Liver (tissue), 9 donors: Measurements from ENCODE around the gene ISCA2. TPM values are rescaled to one million over a fixed set of nuclear protein-coding genes. Genes with fewer than 3 reads are reported as not detected.

Experiments used
- DNase-seq: peaks from one replicate; pipeline ENCODE4 v3.0.0-alpha.2; 2017; ENCODE audit warnings: low spot score
- H3K27ac ChIP-seq, 2 donors: one replicate each; pipeline ENCODE4 v1.7.0; 2013; ENCODE audit warnings: inconsistent platforms in 2 of 2, low read length in 2 of 2, control low read depth in 1 of 2, low read depth in 1 of 2, mild to moderate bottlenecking in 1 of 2
- H3K27me3 ChIP-seq, 4 donors: one replicate each; pipeline versions ENCODE4 v1.6.1 to v1.7.0; 2013; ENCODE audit warnings: low read length in 3 of 4, inconsistent platforms in 1 of 4, mild to moderate bottlenecking in 1 of 4, moderate library complexity in 1 of 4; ENCODE audit not compliant: control insufficient read depth in 4 of 4, insufficient read depth in 4 of 4
- H3K36me3 ChIP-seq, 4 donors: one replicate each; pipeline versions ENCODE4 v1.6.1 to v1.7.0; 2013; ENCODE audit warnings: low read length in 3 of 4, mild to moderate bottlenecking in 3 of 4, low read depth in 1 of 4, moderate library complexity in 1 of 4; ENCODE audit not compliant: control insufficient read depth in 4 of 4, insufficient read depth in 3 of 4
- H3K4me1 ChIP-seq, 4 donors: one replicate each; pipeline versions ENCODE4 v1.6.1 to v1.7.0; 2013; ENCODE audit warnings: low read length in 3 of 4, mild to moderate bottlenecking in 3 of 4, moderate library complexity in 1 of 4; ENCODE audit not compliant: control insufficient read depth in 4 of 4, insufficient read depth in 4 of 4
- H3K4me3 ChIP-seq, 3 donors: one replicate each; pipeline versions ENCODE4 v1.6.1 to v1.7.0; 2013; ENCODE audit warnings: low read length in 3 of 3, control low read depth in 1 of 3, low read depth in 1 of 3, mild to moderate bottlenecking in 1 of 3
- H3K9ac ChIP-seq, 2 donors: one replicate each; pipeline ENCODE4 v1.7.0; 2013; ENCODE audit warnings: low read length in 2 of 2, mild to moderate bottlenecking in 2 of 2, moderate library complexity in 2 of 2, control low read depth in 1 of 2, low read depth in 1 of 2
- H3K9me3 ChIP-seq, 4 donors: one replicate each; pipeline versions ENCODE4 v1.6.1 to v1.7.0; 2013; ENCODE audit warnings: low read length in 3 of 4; ENCODE audit not compliant: control insufficient read depth in 4 of 4
- EGR1 ChIP-seq, 2 donors: IDR thresholded peaks; 2 replicates each; pipeline ENCODE4 v1.6.1; 2016 to 2018; ENCODE audit warnings: antibody characterized with exemption in 2 of 2, low read depth in 2 of 2
- FOXA1 ChIP-seq: IDR thresholded peaks from 2 replicates; pipeline ENCODE4 v1.6.1; 2016; ENCODE audit warnings: antibody characterized with exemption
- FOXA2 ChIP-seq: IDR thresholded peaks from 2 replicates; pipeline ENCODE4 v1.6.1; 2016; ENCODE audit warnings: antibody characterized with exemption
- GABPA ChIP-seq, 2 donors: IDR thresholded peaks in 1 of 2; conservative IDR thresholded peaks in 1 of 2; 2 replicates each; pipeline ENCODE4 v1.6.1; 2016; ENCODE audit warnings: antibody characterized with exemption in 2 of 2, mild to moderate bottlenecking in 1 of 2, moderate library complexity in 1 of 2
- HNF4G ChIP-seq: IDR thresholded peaks from 2 replicates; pipeline ENCODE4 v1.6.1; 2016; ENCODE audit warnings: antibody characterized with exemption
- NR2F2 ChIP-seq: IDR thresholded peaks from 2 replicates; pipeline ENCODE4 v1.6.1; 2016; ENCODE audit warnings: antibody characterized with exemption
- RAD21 ChIP-seq, 2 donors: IDR thresholded peaks; 2 replicates each; pipeline ENCODE4 v1.6.1; 2016; ENCODE audit warnings: antibody characterized with exemption in 2 of 2, mild to moderate bottlenecking in 2 of 2
- RXRA ChIP-seq, 2 donors: IDR thresholded peaks; 2 replicates each; pipeline ENCODE4 v1.6.1; 2017 to 2018; ENCODE audit warnings: antibody characterized with exemption in 2 of 2, mild to moderate bottlenecking in 1 of 2
- SP1 ChIP-seq: IDR thresholded peaks from 2 replicates; pipeline ENCODE4 v1.6.1; 2018; ENCODE audit warnings: antibody characterized with exemption, mild to moderate bottlenecking
- TAF1 ChIP-seq: conservative IDR thresholded peaks from 2 replicates; pipeline ENCODE4 v1.6.1; 2016; ENCODE audit warnings: antibody characterized with exemption, mild to moderate bottlenecking
- YY1 ChIP-seq: IDR thresholded peaks from 2 replicates; pipeline ENCODE4 v1.6.1; 2016; ENCODE audit warnings: antibody characterized with exemption, mild to moderate bottlenecking
- WGBS: extraction: QIAGEN DNeasy Blood & Tissue Kit; methylation state at CpG from one replicate; pipeline ENCODE4 v1.1.7; 2013; 5-methylcytosine and 5-hydroxymethylcytosine counted together
- polyA plus RNA-seq, 2 donors: library from polyadenylated mRNA; stranded (reverse) in 1 of 2; unstranded in 1 of 2; fragments of 200-250 nt in 1 of 2; fragments of >200 nt in 1 of 2; fragmentation: Nextera tagmentation in 1 of 2; extraction: Ambion mirVana in 1 of 2; gene quantifications; one replicate each; pipeline versions ENCODE4 v1.2.1 to v1.2.3, GENCODE V29; 2013 to 2015
- total RNA-seq, 2 donors: library from RNA; depleted of rRNA; stranded (reverse); fragments of >200 nt; gene quantifications; one replicate each; pipeline ENCODE4 v1.2.3, GENCODE V29; 2014
- TF ChIP-seq, protein P1 (sequence below): IDR thresholded peaks from 2 replicates; pipeline ENCODE4 v1.6.1; 2016; ENCODE audit warnings: antibody characterized with exemption, mild to moderate bottlenecking
- TF ChIP-seq, protein P2 (sequence below): IDR thresholded peaks from 2 replicates; pipeline ENCODE4 v1.6.1; 2016; ENCODE audit warnings: antibody characterized with exemption
- TF ChIP-seq, protein P3 (sequence below): fragments of 150-350 bp; IDR thresholded peaks from 2 replicates; pipeline ENCODE4 v1.5.1; 2017; ENCODE audit warnings: improper control_type of control experiment, low read depth, low read length; ENCODE audit not compliant: missing input control
- TF ChIP-seq, protein P4 (sequence below): IDR thresholded peaks from 2 replicates; pipeline ENCODE4 v1.6.1; 2016; ENCODE audit warnings: antibody characterized with exemption
- donor health status: healthy.
- donor health status: healthy.
- donor health status: healthy.
- donor health status: healthy.
- donor health status: healthy.

Gene ISCA2
- total and polyA plus RNA-seq, 4 donors, result 7.1 to 35.3 (median 15.8) TPM

DNA sequence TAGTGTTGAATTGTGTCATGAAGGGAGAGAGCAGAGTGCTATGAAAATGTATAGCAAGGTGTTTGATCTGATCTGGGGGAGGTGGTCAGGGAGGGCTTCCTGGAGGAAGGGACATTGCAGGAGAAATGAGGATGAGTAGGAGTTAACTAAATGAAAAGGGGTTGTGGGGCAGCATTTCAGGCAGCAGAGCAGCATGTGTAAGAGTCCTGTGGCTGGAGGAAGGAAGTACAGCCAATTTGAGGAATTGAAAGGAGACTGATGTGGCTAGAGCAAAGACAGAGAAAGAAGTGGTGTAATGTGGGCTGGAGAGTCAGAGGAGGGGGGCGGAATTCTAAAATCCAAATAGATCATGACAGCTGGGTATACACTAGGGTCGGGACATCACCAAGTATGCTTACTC is 21.0 kb upstream of the ISCA2 start:
- no peak for DNase-seq

DNA sequence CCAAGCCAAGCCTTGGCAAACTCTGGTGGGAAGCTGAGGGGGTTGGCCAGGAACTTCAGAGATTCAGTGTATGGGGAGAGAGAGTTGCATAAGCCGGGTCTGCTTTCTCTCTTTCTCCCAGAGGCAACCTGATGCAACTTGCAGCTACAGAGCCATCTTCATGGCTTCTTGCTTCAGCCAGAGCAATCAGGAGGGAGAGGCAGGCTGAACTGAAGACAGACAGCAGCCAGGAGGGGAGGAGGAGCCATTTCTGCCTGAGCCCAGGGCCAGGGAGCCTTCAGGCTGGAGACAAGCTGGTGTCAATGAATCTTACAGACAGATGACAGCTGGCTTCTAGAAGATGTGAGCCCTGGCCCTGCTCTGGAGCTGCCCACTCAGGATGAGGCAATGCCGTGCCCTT is 19.2 kb upstream of the ISCA2 start:
- H3K4me3 ChIP-seq, result no peak overlapping the region
- no peak overlapping the region for H3K27ac ChIP-seq
- H3K9me3 ChIP-seq, result no peaks in the 10 kb centered on the region
- no peak overlapping the region for H3K9ac ChIP-seq
- peaks cover under 1 to 13% (median 4%) of the 10 kb centered on the region in 4 donors for H3K36me3 ChIP-seq
- no peaks in the 10 kb centered on the region for H3K27me3 ChIP-seq
- no peaks in the 10 kb centered on the region for H3K4me1 ChIP-seq
- 83% methylated on average over 2 of the region's 2 CpGs for WGBS
- DNase-seq, result no peak
- TF ChIP-seq RAD21 (IDR thresholded peaks at IDR 0.05) (no peak), FOXA1 (no peak), HNF4G (no peak), FOXA2 (no peak), YY1 (no peak), EGR1 (IDR thresholded peaks at IDR 0.05; ENCODE audit: low read depth in 2 of 2) (no peak), GABPA (IDR thresholded peaks at IDR 0.05 in 1 of 2, conservative IDR thresholded peaks at IDR 0.05 in 1 of 2) (no peak), NR2F2 (no peak)
- TF ChIP-seq, protein P1, sequence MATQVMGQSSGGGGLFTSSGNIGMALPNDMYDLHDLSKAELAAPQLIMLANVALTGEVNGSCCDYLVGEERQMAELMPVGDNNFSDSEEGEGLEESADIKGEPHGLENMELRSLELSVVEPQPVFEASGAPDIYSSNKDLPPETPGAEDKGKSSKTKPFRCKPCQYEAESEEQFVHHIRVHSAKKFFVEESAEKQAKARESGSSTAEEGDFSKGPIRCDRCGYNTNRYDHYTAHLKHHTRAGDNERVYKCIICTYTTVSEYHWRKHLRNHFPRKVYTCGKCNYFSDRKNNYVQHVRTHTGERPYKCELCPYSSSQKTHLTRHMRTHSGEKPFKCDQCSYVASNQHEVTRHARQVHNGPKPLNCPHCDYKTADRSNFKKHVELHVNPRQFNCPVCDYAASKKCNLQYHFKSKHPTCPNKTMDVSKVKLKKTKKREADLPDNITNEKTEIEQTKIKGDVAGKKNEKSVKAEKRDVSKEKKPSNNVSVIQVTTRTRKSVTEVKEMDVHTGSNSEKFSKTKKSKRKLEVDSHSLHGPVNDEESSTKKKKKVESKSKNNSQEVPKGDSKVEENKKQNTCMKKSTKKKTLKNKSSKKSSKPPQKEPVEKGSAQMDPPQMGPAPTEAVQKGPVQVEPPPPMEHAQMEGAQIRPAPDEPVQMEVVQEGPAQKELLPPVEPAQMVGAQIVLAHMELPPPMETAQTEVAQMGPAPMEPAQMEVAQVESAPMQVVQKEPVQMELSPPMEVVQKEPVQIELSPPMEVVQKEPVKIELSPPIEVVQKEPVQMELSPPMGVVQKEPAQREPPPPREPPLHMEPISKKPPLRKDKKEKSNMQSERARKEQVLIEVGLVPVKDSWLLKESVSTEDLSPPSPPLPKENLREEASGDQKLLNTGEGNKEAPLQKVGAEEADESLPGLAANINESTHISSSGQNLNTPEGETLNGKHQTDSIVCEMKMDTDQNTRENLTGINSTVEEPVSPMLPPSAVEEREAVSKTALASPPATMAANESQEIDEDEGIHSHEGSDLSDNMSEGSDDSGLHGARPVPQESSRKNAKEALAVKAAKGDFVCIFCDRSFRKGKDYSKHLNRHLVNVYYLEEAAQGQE, result no peak
- TF ChIP-seq, protein P2, sequence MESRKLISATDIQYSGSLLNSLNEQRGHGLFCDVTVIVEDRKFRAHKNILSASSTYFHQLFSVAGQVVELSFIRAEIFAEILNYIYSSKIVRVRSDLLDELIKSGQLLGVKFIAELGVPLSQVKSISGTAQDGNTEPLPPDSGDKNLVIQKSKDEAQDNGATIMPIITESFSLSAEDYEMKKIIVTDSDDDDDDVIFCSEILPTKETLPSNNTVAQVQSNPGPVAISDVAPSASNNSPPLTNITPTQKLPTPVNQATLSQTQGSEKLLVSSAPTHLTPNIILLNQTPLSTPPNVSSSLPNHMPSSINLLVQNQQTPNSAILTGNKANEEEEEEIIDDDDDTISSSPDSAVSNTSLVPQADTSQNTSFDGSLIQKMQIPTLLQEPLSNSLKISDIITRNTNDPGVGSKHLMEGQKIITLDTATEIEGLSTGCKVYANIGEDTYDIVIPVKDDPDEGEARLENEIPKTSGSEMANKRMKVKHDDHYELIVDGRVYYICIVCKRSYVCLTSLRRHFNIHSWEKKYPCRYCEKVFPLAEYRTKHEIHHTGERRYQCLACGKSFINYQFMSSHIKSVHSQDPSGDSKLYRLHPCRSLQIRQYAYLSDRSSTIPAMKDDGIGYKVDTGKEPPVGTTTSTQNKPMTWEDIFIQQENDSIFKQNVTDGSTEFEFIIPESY, result no peak
- TF ChIP-seq, protein P3, sequence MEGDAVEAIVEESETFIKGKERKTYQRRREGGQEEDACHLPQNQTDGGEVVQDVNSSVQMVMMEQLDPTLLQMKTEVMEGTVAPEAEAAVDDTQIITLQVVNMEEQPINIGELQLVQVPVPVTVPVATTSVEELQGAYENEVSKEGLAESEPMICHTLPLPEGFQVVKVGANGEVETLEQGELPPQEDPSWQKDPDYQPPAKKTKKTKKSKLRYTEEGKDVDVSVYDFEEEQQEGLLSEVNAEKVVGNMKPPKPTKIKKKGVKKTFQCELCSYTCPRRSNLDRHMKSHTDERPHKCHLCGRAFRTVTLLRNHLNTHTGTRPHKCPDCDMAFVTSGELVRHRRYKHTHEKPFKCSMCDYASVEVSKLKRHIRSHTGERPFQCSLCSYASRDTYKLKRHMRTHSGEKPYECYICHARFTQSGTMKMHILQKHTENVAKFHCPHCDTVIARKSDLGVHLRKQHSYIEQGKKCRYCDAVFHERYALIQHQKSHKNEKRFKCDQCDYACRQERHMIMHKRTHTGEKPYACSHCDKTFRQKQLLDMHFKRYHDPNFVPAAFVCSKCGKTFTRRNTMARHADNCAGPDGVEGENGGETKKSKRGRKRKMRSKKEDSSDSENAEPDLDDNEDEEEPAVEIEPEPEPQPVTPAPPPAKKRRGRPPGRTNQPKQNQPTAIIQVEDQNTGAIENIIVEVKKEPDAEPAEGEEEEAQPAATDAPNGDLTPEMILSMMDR, result no peak
- TF ChIP-seq, protein P4, sequence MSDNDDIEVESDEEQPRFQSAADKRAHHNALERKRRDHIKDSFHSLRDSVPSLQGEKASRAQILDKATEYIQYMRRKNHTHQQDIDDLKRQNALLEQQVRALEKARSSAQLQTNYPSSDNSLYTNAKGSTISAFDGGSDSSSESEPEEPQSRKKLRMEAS, result no peak

More for the DNA sequence above, 21.0 kb upstream of the ISCA2 start:
- WGBS, result 89% methylated on average over 2 of the region's 2 CpGs
- TF ChIP-seq TAF1 (no peak), YY1 (no peak), RAD21 (IDR thresholded peaks at IDR 0.05) (no peak), NR2F2 (no peak), RXRA (IDR thresholded peaks at IDR 0.05) (no peak), SP1 (no peak), FOXA1 (no peak)
- TF ChIP-seq, protein P4, result no peak
- TF ChIP-seq, protein P3, result no peak
- TF ChIP-seq, protein P1, result no peak
- no peaks in the 10 kb centered on the region for H3K27me3 ChIP-seq
- H3K4me3 ChIP-seq, result no peak overlapping the region
- no peaks in the 10 kb centered on the region for H3K9me3 ChIP-seq
- peaks cover 0 to 13% (median 2%) of the 10 kb centered on the region in 4 donors for H3K36me3 ChIP-seq
- no peak overlapping the region for H3K9ac ChIP-seq
- no peaks in the 10 kb centered on the region for H3K4me1 ChIP-seq
- H3K27ac ChIP-seq, result no peak overlapping the region
